C4-2B (cell line): ENCODE results near the gene RIT2.
A peak's percentile ranks its signal among the peaks of the same experiment; 100 is the strongest.

Experiments
- H3K27ac ChIP-seq: fragments of 450-650 bp; 2 replicates; pipeline ENCODE4 v1.5.1; 2017
- CTCF ChIP-seq: fragments of 450-650 bp; conservative IDR thresholded peaks from 2 replicates; pipeline ENCODE4 v1.5.1; 2017; ENCODE audit warnings: mild to moderate bottlenecking
- ZFX ChIP-seq: fragments of 450-650 bp; IDR thresholded peaks from 2 replicates; pipeline ENCODE4 v1.6.1; 2017

Gene RIT2

GRCh38 chr18:42773870-42774269 is 341.6 kb downstream of the RIT2 start:
- no peak overlapping the region for H3K27ac ChIP-seq
- TF ChIP-seq ZFX (no peak), CTCF (no peak)

- no peak for TF ChIP-seq CTCF
- no peak for TF ChIP-seq ZFX
Measured at GRCh38 chr18:42771936-42772335, 343.5 kb downstream of the RIT2 start.

GRCh38 chr18:42765302-42765701 is 350.2 kb downstream of the RIT2 start:
- H3K27ac ChIP-seq, result peak overlapping the region; percentile 36; the same call in 1 of the 2 replicates
- TF ChIP-seq ZFX (no peak), CTCF (no peak)

More at GRCh38 chr18:42771936-42772335, 343.5 kb downstream of the RIT2 start:
- H3K27ac ChIP-seq, result no peak overlapping the region

- no peak overlapping the region for H3K27ac ChIP-seq
- TF ChIP-seq CTCF, result no peak
- TF ChIP-seq ZFX, result no peak
Measured at GRCh38 chr18:42760290-42760689, 355.2 kb downstream of the RIT2 start.

GRCh38 chr18:42758852-42759251 is 356.6 kb downstream of the RIT2 start:
- TF ChIP-seq CTCF (no peak), ZFX (no peak)
- H3K27ac ChIP-seq, result no peak overlapping the region

GRCh38 chr18:42756214-42756613 is 359.3 kb downstream of the RIT2 start:
- H3K27ac ChIP-seq, result no peak overlapping the region
- TF ChIP-seq ZFX, result no peak
- no peak for TF ChIP-seq CTCF

- H3K27ac ChIP-seq, result no peak overlapping the region
- no peak for TF ChIP-seq ZFX
- no peak for TF ChIP-seq CTCF
Measured at GRCh38 chr18:42752916-42753315, 362.6 kb downstream of the RIT2 start.
